Keratinocyte (primary cell): Measurements from ENCODE around the gene CD226. TPM values are rescaled to one million over a fixed set of nuclear protein-coding genes. Genes with fewer than 3 reads are reported as not detected.

ENCODE experiments used
- DNase-seq: peaks from one replicate; pipeline ENCODE4 v3.0.0-alpha.2; 2011; ENCODE audit warnings: low read depth, missing footprints, low spot score
- FAIRE-seq: peaks from 2 replicates; lab custom pipeline; 2011; peaks lifted over from hg19 to GRCh38; lab: Jason Lieb, UNC
- H2AFZ ChIP-seq: 2 replicates; pipeline ENCODE4 v1.6.0; 2012; ENCODE audit warnings: low read length, control low read depth, inconsistent platforms; ENCODE audit not compliant: control insufficient read depth
- H3K27ac ChIP-seq: 2 replicates; pipeline ENCODE4 v1.5.1; 2011; ENCODE audit warnings: low read length; ENCODE audit not compliant: control insufficient read depth, insufficient read depth
- H3K27me3 ChIP-seq: 3 replicates; pipeline ENCODE4 v1.6.0; 2011; ENCODE audit warnings: low read length; ENCODE audit not compliant: control insufficient read depth, insufficient read depth; ENCODE audit errors: extremely low read depth
- H3K36me3 ChIP-seq, 2 experiments: 2 replicates in 1 of 2; 3 replicates in 1 of 2; pipeline ENCODE4 v1.5.1; 2011; ENCODE audit warnings: low read length in 2 of 2, mild to moderate bottlenecking in 1 of 2; ENCODE audit not compliant: control insufficient read depth in 2 of 2, insufficient read depth in 2 of 2; ENCODE audit errors: extremely low read depth in 1 of 2
- H3K4me1 ChIP-seq: 3 replicates; pipeline ENCODE4 v1.5.1; 2011; ENCODE audit warnings: low read length; ENCODE audit not compliant: control insufficient read depth, insufficient read depth; ENCODE audit errors: extremely low read depth
- H3K4me2 ChIP-seq: 3 replicates; pipeline ENCODE4 v1.6.0; 2011; ENCODE audit warnings: low read depth, low read length; ENCODE audit not compliant: control insufficient read depth, insufficient read depth; ENCODE audit errors: extremely low read depth
- H3K4me3 ChIP-seq, 3 experiments: fragments of 200-600 bp in 1 of 3; sonication (generic) in 1 of 3; 2 replicates in 2 of 3; 3 replicates in 1 of 3; pipeline ENCODE4 v1.5.1; 2011 to 2016; ENCODE audit warnings: low read length in 3 of 3, mild to moderate bottlenecking in 3 of 3, control low read depth in 2 of 3, inconsistent platforms in 1 of 3, low read depth in 1 of 3, mixed read lengths in 1 of 3, mixed run types in 1 of 3, moderate library complexity in 1 of 3; ENCODE audit not compliant: control insufficient read depth in 2 of 3, insufficient read depth in 2 of 3; ENCODE audit errors: extremely low read depth in 1 of 3
- H3K79me2 ChIP-seq: 2 replicates; pipeline ENCODE4 v1.6.0; 2012; ENCODE audit warnings: low read length; ENCODE audit not compliant: control insufficient read depth, insufficient read depth
- H3K9ac ChIP-seq: 3 replicates; pipeline ENCODE4 v1.6.0; 2011; ENCODE audit warnings: low read length; ENCODE audit not compliant: control insufficient read depth, insufficient read depth; ENCODE audit errors: extremely low read depth
- H3K9me1 ChIP-seq: 3 replicates; pipeline ENCODE4 v1.6.0; 2011; ENCODE audit warnings: low read length; ENCODE audit not compliant: control insufficient read depth, insufficient read depth; ENCODE audit errors: extremely low read depth
- H3K9me3 ChIP-seq: 2 replicates; pipeline ENCODE4 v1.5.1; 2012; ENCODE audit warnings: low read depth, low read length; ENCODE audit not compliant: control insufficient read depth
- H4K20me1 ChIP-seq: 3 replicates; pipeline ENCODE4 v1.6.0; 2011; ENCODE audit warnings: low read length; ENCODE audit not compliant: control insufficient read depth, insufficient read depth; ENCODE audit errors: extremely low read depth
- CTCF ChIP-seq, 3 experiments: IDR thresholded peaks in 1 of 3; conservative IDR thresholded peaks in 1 of 3; optimal IDR thresholded peaks in 1 of 3; 2 replicates in 2 of 3; 3 replicates in 1 of 3; pipeline versions ENCODE3 to v1.5.1; 2011; ENCODE audit warnings: low read length in 3 of 3, mild to moderate bottlenecking in 3 of 3, moderate library complexity in 2 of 3, control low read depth in 1 of 3, inconsistent platforms in 1 of 3; ENCODE audit not compliant: insufficient read depth in 2 of 3; ENCODE audit errors: extremely low read depth in 1 of 3
- EZH2 ChIP-seq: IDR thresholded peaks from one replicate; pipeline ENCODE4 v1.6.1; 2012; ENCODE audit warnings: inconsistent platforms, mild to moderate bottlenecking, low read length, moderate library complexity
- dilution Hi-C: fragments of 300-500 bp; cut with MboI; formaldehyde crosslinking; loops from one replicate; pipeline ENCODE4 v1.7.0; 2020; ENCODE audit warnings: low sequenced_read_pairs; ENCODE audit not compliant: extremely low pct_ligation_motif_present
- polyA plus RNA-seq, 5 experiments: library from polyadenylated mRNA; depleted of rRNA in 3 of 5; stranded (reverse) in 3 of 5; stranded (forward) in 1 of 5; unstranded in 1 of 5; fragments of >200 nt; gene quantifications; 1 replicate in 1 of 5; 2 replicates in 3 of 5; 3 replicates in 1 of 5; pipeline versions ENCODE4 v1.2.1 to v1.2.3, GENCODE V29; 2011 to 2012; ENCODE audit warnings: missing spikeins in 2 of 5, low read depth in 1 of 5, low replicate concordance in 1 of 5

Gene CD226
- polyA plus RNA-seq, 1 donor (not counting 4 experiments of a cell fraction or from before 2014, with no cell fraction given), result 1.3 TPM

- no peaks in the 10 kb centered on the region for H4K20me1 ChIP-seq
- no peaks in the 10 kb centered on the region for H3K27me3 ChIP-seq
- dilution Hi-C loops, result no loop called here
- TF ChIP-seq EZH2, result no peak
- no peak for TF ChIP-seq CTCF (optimal IDR thresholded peaks at IDR 0.05 in 1 of 3, IDR thresholded peaks at IDR 0.05 in 1 of 3, conservative IDR thresholded peaks at IDR 0.05 in 1 of 3; ENCODE audit: extremely low read depth in 1 of 3, insufficient read depth in 2 of 3, low read length in 3 of 3)
- no peaks in the 10 kb centered on the region for H3K4me1 ChIP-seq
- no peak overlapping the region for H3K4me2 ChIP-seq
- H2AFZ ChIP-seq, result no peak overlapping the region
- peaks cover 0 to 6% of the 10 kb centered on the region in 2 experiments for H3K36me3 ChIP-seq
- H3K9ac ChIP-seq, result no peak overlapping the region
- H3K27ac ChIP-seq, result no peak overlapping the region
- no peak for FAIRE-seq
- H3K9me3 ChIP-seq, result no peaks in the 10 kb centered on the region
- DNase-seq, result no peak
- H3K9me1 ChIP-seq, result no peaks in the 10 kb centered on the region
- no peaks in the 10 kb centered on the region for H3K79me2 ChIP-seq
- H3K4me3 ChIP-seq, result no peak overlapping the region
Observed at GRCh38 chr18:69895066-69896047, 52.3 kb downstream of the CD226 start.

- FAIRE-seq (no peak), DNase-seq (no peak)
- Histone ChIP-seq H3K27ac (no peak overlapping the region), H3K4me3 (no peak overlapping the region), H4K20me1 (no peaks in the 10 kb centered on the region), H3K9me1 (no peaks in the 10 kb centered on the region), H3K27me3 (no peaks in the 10 kb centered on the region), H3K36me3 (peaks cover 0 to 4% of the 10 kb centered on the region in 2 experiments), H3K4me1 (no peaks in the 10 kb centered on the region), H3K9ac (no peak overlapping the region), H3K9me3 (no peaks in the 10 kb centered on the region), H3K79me2 (no peaks in the 10 kb centered on the region), H2AFZ (no peak overlapping the region), H3K4me2 (no peak overlapping the region)
- dilution Hi-C loops, result no loop called here
- TF ChIP-seq EZH2, result no peak
- TF ChIP-seq CTCF (optimal IDR thresholded peaks at IDR 0.05 in 1 of 3, IDR thresholded peaks at IDR 0.05 in 1 of 3, conservative IDR thresholded peaks at IDR 0.05 in 1 of 3; ENCODE audit: extremely low read depth in 1 of 3, insufficient read depth in 2 of 3, low read length in 3 of 3), result no peak
Observed at GRCh38 chr18:69894467-69894866, 53.2 kb downstream of the CD226 start.
